ENCODE results near the gene ITPK1. TPM values are rescaled to one million over a fixed set of nuclear protein-coding genes. Genes with fewer than 3 reads are reported as not detected.

Gene ITPK1
- polyA plus RNA-seq, 2 of the 4 experiments (the other 2 are of a cell fraction) = 46.2 to 47.0 TPM

DNA sequence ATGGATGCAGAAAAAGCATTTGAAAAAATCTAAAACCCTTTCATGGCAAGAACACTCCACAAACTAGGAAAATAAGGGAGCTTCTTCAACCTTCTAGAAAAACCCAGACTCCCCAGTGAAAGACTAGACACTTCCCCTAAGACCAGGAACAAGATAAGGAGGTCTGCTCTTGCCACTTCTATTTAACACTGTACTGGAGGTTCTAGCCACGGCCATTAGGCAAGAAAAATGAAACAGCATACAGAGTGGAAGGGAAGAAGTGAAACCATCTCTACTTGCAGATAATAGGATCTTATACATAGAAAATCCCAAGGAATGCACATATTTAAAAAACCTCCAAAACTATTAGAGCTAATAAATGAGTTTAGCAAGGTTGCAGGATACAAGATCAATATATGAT lies 150.4 kb downstream of the ITPK1 start (continued):
- TF ChIP-seq, protein P1, sequence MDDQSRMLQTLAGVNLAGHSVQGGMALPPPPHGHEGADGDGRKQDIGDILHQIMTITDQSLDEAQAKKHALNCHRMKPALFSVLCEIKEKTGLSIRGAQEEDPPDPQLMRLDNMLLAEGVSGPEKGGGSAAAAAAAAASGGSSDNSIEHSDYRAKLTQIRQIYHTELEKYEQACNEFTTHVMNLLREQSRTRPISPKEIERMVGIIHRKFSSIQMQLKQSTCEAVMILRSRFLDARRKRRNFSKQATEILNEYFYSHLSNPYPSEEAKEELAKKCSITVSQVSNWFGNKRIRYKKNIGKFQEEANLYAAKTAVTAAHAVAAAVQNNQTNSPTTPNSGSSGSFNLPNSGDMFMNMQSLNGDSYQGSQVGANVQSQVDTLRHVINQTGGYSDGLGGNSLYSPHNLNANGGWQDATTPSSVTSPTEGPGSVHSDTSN (IDR thresholded peaks at IDR 0.05) = no peak
- TF ChIP-seq, protein P2, sequence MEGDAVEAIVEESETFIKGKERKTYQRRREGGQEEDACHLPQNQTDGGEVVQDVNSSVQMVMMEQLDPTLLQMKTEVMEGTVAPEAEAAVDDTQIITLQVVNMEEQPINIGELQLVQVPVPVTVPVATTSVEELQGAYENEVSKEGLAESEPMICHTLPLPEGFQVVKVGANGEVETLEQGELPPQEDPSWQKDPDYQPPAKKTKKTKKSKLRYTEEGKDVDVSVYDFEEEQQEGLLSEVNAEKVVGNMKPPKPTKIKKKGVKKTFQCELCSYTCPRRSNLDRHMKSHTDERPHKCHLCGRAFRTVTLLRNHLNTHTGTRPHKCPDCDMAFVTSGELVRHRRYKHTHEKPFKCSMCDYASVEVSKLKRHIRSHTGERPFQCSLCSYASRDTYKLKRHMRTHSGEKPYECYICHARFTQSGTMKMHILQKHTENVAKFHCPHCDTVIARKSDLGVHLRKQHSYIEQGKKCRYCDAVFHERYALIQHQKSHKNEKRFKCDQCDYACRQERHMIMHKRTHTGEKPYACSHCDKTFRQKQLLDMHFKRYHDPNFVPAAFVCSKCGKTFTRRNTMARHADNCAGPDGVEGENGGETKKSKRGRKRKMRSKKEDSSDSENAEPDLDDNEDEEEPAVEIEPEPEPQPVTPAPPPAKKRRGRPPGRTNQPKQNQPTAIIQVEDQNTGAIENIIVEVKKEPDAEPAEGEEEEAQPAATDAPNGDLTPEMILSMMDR (IDR thresholded peaks at IDR 0.05) = no peak
- TF ChIP-seq FOSL2 (IDR thresholded peaks at IDR 0.05) (no peak), FOSL2 (CRISPR knock-in tag; IDR thresholded peaks at IDR 0.05) (no peak), TFCP2L1 (CRISPR knock-in tag; IDR thresholded peaks at IDR 0.05) (no peak), CHD2 (IDR thresholded peaks at IDR 0.05; ENCODE audit: low read length, partially characterized antibody) (no peak)
- TF ChIP-seq, protein P3, sequence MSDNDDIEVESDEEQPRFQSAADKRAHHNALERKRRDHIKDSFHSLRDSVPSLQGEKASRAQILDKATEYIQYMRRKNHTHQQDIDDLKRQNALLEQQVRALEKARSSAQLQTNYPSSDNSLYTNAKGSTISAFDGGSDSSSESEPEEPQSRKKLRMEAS (IDR thresholded peaks at IDR 0.05) = no peak

DNA sequence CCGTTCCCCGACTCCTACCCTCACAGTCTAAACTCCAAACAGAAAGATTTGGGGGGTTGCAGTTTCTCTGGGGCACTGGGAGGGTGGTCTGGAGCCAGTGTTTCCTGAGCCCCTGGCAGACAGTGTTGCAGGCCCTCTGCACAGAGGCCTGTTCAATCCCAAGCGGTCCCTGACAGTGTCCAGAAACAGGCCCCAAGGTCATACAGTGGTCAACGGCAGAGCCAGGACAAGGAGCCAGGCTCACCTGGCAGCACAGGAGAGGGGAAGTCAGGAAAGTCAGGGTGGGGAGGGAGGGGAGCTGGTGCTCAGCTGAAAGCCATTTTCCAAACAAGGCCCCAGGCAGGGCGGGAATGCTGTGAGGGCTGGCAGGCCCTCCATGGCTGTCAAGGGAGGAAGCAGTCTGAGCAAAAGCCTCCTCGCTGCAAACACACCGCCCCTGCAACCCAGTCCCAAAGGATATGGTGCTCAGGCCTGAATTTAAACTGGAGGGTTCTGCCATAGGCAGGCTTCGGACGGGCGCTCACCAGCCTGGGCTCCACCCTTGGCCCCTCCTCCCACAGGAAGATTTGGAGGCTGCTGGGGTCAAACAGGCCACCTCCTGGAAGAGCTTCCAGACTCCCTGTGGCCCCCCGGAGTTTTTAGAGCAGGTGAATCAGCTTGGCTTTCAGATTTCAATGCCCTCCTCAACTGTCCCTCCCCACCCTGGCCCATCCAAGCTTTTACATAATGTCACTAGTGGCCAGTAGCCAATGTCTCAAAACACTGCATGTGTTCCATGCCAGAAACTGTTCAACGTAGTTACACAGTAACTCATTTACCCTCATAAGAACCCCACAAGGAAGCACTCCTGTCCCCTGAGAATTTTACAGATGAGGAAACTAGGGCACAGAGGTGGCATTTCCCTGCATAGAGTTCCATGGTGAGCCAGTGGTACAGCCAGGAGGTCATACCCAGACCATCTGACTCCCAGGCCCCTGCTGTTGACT lies 151.3 kb downstream of the ITPK1 start:
- WGBS (ENCODE audit: missing lambda C conversion rate) = 73% methylated on average over 11 of the region's 12 CpGs
- Histone ChIP-seq H3K4me1 (peaks cover 49% of the 10 kb centered on the region), H3K4me3 (no peak overlapping the region), H3K4me2 (peak overlapping the region; percentile 32), H3K9me3 (no peaks in the 10 kb centered on the region), H3K27ac (peak overlapping the region; percentile 65 to 81)
- TF ChIP-seq SMC3 (IDR thresholded peaks at IDR 0.05) (no peak), FOSB (CRISPR knock-in tag; IDR thresholded peaks at IDR 0.05) (no peak), MAZ (IDR thresholded peaks at IDR 0.05; ENCODE audit: borderline replicate concordance, low read depth, low read length) (no peak), EP300 (IDR thresholded peaks at IDR 0.05) (no peak), ESRRA (IDR thresholded peaks at IDR 0.05; ENCODE audit: borderline replicate concordance, low read length) (no peak), SREBF2 (IDR thresholded peaks at IDR 0.05) (no peak), RCOR1 (IDR thresholded peaks at IDR 0.05; ENCODE audit: low read depth, low read length) (no peak), HOXA7 (CRISPR knock-in tag; IDR thresholded peaks at IDR 0.05) (no peak), RFX5 (IDR thresholded peaks at IDR 0.05) (no peak), HOXB5 (CRISPR knock-in tag; IDR thresholded peaks at IDR 0.05) (no peak), ZNF302 (CRISPR knock-in tag; IDR thresholded peaks at IDR 0.05) (no peak), CEBPB (IDR thresholded peaks at IDR 0.05) (no peak), NPAS2 (CRISPR knock-in tag; IDR thresholded peaks at IDR 0.05; ENCODE audit: borderline replicate concordance) (no peak), JUNB (IDR thresholded peaks at IDR 0.05) (no peak), CHD2 (IDR thresholded peaks at IDR 0.05; ENCODE audit: low read length, partially characterized antibody) (no peak)
- TF ChIP-seq, protein P4, sequence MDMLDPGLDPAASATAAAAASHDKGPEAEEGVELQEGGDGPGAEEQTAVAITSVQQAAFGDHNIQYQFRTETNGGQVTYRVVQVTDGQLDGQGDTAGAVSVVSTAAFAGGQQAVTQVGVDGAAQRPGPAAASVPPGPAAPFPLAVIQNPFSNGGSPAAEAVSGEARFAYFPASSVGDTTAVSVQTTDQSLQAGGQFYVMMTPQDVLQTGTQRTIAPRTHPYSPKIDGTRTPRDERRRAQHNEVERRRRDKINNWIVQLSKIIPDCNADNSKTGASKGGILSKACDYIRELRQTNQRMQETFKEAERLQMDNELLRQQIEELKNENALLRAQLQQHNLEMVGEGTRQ (IDR thresholded peaks at IDR 0.05) = no peak
- TF ChIP-seq, protein P5, sequence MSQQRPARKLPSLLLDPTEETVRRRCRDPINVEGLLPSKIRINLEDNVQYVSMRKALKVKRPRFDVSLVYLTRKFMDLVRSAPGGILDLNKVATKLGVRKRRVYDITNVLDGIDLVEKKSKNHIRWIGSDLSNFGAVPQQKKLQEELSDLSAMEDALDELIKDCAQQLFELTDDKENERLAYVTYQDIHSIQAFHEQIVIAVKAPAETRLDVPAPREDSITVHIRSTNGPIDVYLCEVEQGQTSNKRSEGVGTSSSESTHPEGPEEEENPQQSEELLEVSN (IDR thresholded peaks at IDR 0.05; ENCODE audit: borderline replicate concordance, low read depth) = no peak
- TF ChIP-seq, protein P6, sequence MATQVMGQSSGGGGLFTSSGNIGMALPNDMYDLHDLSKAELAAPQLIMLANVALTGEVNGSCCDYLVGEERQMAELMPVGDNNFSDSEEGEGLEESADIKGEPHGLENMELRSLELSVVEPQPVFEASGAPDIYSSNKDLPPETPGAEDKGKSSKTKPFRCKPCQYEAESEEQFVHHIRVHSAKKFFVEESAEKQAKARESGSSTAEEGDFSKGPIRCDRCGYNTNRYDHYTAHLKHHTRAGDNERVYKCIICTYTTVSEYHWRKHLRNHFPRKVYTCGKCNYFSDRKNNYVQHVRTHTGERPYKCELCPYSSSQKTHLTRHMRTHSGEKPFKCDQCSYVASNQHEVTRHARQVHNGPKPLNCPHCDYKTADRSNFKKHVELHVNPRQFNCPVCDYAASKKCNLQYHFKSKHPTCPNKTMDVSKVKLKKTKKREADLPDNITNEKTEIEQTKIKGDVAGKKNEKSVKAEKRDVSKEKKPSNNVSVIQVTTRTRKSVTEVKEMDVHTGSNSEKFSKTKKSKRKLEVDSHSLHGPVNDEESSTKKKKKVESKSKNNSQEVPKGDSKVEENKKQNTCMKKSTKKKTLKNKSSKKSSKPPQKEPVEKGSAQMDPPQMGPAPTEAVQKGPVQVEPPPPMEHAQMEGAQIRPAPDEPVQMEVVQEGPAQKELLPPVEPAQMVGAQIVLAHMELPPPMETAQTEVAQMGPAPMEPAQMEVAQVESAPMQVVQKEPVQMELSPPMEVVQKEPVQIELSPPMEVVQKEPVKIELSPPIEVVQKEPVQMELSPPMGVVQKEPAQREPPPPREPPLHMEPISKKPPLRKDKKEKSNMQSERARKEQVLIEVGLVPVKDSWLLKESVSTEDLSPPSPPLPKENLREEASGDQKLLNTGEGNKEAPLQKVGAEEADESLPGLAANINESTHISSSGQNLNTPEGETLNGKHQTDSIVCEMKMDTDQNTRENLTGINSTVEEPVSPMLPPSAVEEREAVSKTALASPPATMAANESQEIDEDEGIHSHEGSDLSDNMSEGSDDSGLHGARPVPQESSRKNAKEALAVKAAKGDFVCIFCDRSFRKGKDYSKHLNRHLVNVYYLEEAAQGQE (IDR thresholded peaks at IDR 0.05) = no peak
- DNase-seq (ENCODE audit: low read depth in 1 of 2, low spot score in 1 of 2) (peak in 1 of 2 experiments; percentile 20), ATAC-seq (peak in 1 of 2 experiments; percentile 17; a peak in 2 of 6 replicates), FAIRE-seq (no peak)
- POLR2A ChIA-PET = no interaction called here
- CTCF ChIA-PET = interaction anchor here (0.7 to 11.9 kb wide), 6 partner anchors 12 to 177 kb away, joined by 3 to 96 read pairs (median 8); no protein-coding TSS in a partner anchor
